ENCODE results near the gene WLS. TPM values are rescaled to one million over a fixed set of nuclear protein-coding genes. Genes with fewer than 3 reads are reported as not detected.
A peak's percentile ranks its signal among the peaks of the same experiment; 100 is the strongest.

The WLS gene
- total and polyA plus RNA-seq, 9 donors, result 42.2 to 303 (median 120) TPM

GRCh38 chr1:68149110-68149798, 83.1 kb downstream of the WLS start:
- H3K36me3 ChIP-seq, result no peaks in the 10 kb centered on the region
- H3K9me3 ChIP-seq, result no peaks in the 10 kb centered on the region
- intact Hi-C loops (cut with DNase I), result no loop called here
- WGBS, 3 donors, result 79 to 88% (median 88%) methylated on average over 5 of the region's 5 CpGs
- H3K27ac ChIP-seq, result no peak overlapping the region
- H3K4me1 ChIP-seq (ENCODE audit: insufficient read depth), result peaks cover 5% of the 10 kb centered on the region
- H3K4me3 ChIP-seq, result no peak overlapping the region
- TF ChIP-seq EP300 (IDR thresholded peaks at IDR 0.05), result no peak
- TF ChIP-seq, protein P1, sequence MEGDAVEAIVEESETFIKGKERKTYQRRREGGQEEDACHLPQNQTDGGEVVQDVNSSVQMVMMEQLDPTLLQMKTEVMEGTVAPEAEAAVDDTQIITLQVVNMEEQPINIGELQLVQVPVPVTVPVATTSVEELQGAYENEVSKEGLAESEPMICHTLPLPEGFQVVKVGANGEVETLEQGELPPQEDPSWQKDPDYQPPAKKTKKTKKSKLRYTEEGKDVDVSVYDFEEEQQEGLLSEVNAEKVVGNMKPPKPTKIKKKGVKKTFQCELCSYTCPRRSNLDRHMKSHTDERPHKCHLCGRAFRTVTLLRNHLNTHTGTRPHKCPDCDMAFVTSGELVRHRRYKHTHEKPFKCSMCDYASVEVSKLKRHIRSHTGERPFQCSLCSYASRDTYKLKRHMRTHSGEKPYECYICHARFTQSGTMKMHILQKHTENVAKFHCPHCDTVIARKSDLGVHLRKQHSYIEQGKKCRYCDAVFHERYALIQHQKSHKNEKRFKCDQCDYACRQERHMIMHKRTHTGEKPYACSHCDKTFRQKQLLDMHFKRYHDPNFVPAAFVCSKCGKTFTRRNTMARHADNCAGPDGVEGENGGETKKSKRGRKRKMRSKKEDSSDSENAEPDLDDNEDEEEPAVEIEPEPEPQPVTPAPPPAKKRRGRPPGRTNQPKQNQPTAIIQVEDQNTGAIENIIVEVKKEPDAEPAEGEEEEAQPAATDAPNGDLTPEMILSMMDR (IDR thresholded peaks at IDR 0.05), result no peak
- no peak for TF ChIP-seq POLR2A (IDR thresholded peaks at IDR 0.05)
- no peaks in the 10 kb centered on the region for H3K27me3 ChIP-seq
- DNase-seq, result no peak

DNA sequence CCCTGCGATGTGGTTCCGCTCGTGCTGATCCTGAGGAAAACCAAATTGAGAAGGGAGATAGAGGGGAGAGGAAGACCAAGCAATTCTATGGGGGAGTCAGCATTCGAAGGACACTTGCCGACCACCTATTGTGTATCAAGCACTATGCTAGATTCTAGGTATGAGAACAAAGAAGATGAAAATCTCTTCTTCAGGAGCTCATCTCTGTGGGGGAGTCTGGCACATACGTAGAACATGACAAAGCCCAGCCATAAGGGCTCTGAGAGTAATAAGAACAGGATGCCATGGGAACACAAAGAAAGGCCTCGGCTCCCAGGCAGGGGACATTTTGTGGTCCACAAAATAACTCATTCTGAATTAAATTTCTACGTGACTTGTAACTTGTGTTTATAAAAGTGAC, 83.7 kb downstream of the WLS start:
- Histone ChIP-seq H3K27me3 (no peaks in the 10 kb centered on the region), H3K9me3 (no peaks in the 10 kb centered on the region), H3K4me3 (no peak overlapping the region), H3K27ac (no peak overlapping the region), H3K4me1 (ENCODE audit: insufficient read depth) (peaks cover 5% of the 10 kb centered on the region), H3K36me3 (no peaks in the 10 kb centered on the region)
- TF ChIP-seq, protein P1 (IDR thresholded peaks at IDR 0.05), result no peak
- TF ChIP-seq EP300 (IDR thresholded peaks at IDR 0.05), result no peak
- DNase-seq, result no peak
- WGBS, 3 donors, result 95 to 96% (median 96%) methylated on average over 8 of the region's 8 CpGs
- intact Hi-C loops (cut with DNase I), result no loop called here

DNA sequence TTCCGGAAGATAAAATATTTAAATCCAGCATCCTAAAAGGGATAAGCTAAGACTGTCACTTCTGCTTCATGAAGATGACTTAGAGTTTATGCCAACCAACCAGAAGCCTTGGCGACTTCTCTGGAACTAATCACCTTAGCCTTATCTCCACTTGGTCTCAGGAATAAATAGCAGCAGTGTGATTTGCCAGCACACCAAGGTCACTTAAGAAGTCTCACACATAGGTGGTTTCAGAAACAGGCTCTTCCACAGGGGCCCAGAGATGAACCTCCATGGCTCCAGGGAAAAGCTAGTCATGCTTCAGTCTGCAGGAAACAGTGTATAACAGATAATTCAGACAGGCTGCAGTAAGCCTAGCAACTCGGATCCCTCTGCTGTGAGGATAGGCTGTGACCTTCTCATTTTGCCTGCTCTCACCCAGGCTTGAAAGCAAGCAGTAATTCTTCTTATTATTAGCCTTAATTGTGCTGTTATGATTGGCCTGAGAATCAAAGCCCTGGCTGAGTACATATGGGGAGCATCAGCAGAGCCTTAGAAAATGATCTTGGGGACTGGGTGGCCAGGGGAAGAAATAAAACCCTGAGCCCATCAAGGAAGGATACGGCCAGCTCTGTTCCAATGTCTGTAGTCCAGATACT, 84.7 kb downstream of the WLS start:
- intact Hi-C loops (cut with DNase I), result no loop called here
- H3K27me3 ChIP-seq, result no peaks in the 10 kb centered on the region
- no peak overlapping the region for H3K27ac ChIP-seq
- peaks cover 5% of the 10 kb centered on the region for H3K4me1 ChIP-seq (ENCODE audit: insufficient read depth)
- WGBS, 3 donors, result 59 to 72% (median 72%) methylated on average over 4 of the region's 4 CpGs
- DNase-seq, result no peak
- no peaks in the 10 kb centered on the region for H3K36me3 ChIP-seq
- H3K4me3 ChIP-seq, result no peak overlapping the region
- TF ChIP-seq, protein P1 (IDR thresholded peaks at IDR 0.05), result no peak
- no peaks in the 10 kb centered on the region for H3K9me3 ChIP-seq

DNA sequence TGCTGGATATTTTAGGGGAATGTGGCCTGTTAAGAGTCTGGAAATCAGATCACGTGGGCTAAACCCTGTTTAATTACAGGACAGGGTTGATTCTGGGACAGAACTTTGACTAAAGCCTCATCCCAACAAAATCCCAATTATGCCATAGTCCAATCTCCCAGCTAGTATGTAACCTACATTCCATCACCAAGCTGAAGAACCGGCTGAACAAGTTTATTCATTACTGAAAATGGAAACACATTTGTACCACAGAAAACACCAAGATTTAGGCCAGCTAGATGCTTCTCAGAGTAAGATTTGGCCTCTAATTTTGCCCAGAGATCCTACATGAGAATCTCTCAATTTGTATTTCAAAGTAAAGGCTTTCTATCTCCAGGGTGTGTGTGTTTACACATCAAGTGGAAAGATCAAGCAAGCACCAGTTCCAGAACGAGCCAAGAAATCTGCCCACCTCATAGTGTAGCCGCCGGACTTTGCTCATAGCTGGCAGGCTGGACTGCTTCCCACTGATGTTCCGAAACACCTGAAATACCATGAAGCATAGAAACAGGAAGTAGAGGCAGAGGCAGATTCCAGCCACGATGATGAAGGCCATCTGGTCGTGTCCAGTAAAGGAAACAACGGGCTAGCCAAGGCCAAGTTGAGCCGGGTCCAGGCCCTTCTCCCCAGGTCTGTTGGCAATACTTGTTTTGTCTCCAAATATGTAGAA, 86.8 kb downstream of the WLS start:
- Histone ChIP-seq H3K27me3 (no peaks in the 10 kb centered on the region), H3K4me1 (ENCODE audit: insufficient read depth) (peaks cover 17% of the 10 kb centered on the region), H3K9me3 (no peaks in the 10 kb centered on the region), H3K4me3 (no peak overlapping the region), H3K27ac (peak overlapping the region; percentile 7 to 59), H3K36me3 (no peaks in the 10 kb centered on the region)
- 11 to 25% (median 14%) methylated on average over 10 of the region's 10 CpGs for WGBS, 3 donors
- TF ChIP-seq EP300 (IDR thresholded peaks at IDR 0.05) (no peak), POLR2A (IDR thresholded peaks at IDR 0.05) (no peak)
- TF ChIP-seq, protein P1 (IDR thresholded peaks at IDR 0.05), result no peak
- intact Hi-C loops (cut with DNase I), result no loop called here
- peak; percentile 35 to 66 (median 49) for DNase-seq

All from ovary (tissue), 9 donors.